Testis (tissue), 2 donors: ENCODE measurements around the gene SZT2.

Source experiments
- POLR2A ChIP-seq: fragments of 450-650 bp; IDR thresholded peaks from one replicate; pipeline ENCODE4 v1.6.1; 2017; ENCODE audit warnings: antibody characterized with exemption, mild to moderate bottlenecking, moderate library complexity
- TF ChIP-seq, protein P1 (sequence below), 3 experiments: fragments of 450-650 bp in 2 of 3; fragments of 200-600 bp in 1 of 3; sonication (generic) in 1 of 3; IDR thresholded peaks; one replicate each; pipeline ENCODE4 v1.5.1; 2016 to 2019; ENCODE audit warnings: antibody characterized with exemption in 3 of 3, mild to moderate bottlenecking in 2 of 3, moderate library complexity in 1 of 3

DNA sequence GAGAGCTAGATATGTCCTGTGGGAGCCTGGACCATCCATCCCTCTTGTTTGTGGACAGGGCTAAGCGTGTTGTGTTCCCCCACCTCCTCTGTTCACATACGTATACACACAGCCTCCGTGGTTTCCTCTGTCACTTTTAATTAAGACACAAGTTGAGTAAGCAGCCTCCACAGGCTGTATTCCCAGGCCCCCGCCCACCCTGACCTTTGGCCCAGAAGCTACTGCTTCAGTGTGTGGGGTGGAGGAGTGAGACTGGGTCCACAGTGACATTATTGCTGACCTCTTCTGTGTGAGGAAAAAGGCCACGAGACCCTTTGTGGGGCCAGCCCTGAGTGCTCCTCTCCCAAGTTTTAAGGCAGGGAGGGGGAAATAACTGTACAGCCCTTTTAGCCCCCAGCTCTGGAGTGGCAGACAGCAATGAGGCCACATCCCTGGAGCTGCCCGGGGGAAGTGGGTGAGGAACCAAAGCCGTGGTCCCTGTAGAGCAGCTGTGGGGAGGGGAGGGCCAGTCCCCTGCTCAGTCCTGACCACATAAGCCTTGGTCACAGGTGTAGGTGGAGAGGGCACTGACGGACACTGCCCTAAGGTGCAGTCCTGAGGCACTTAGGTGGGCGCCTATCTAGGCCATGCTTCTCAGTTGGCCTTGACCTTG is 26.3 kb upstream of the SZT2 start:
- TF ChIP-seq POLR2A, result no peak
- TF ChIP-seq, protein P1, sequence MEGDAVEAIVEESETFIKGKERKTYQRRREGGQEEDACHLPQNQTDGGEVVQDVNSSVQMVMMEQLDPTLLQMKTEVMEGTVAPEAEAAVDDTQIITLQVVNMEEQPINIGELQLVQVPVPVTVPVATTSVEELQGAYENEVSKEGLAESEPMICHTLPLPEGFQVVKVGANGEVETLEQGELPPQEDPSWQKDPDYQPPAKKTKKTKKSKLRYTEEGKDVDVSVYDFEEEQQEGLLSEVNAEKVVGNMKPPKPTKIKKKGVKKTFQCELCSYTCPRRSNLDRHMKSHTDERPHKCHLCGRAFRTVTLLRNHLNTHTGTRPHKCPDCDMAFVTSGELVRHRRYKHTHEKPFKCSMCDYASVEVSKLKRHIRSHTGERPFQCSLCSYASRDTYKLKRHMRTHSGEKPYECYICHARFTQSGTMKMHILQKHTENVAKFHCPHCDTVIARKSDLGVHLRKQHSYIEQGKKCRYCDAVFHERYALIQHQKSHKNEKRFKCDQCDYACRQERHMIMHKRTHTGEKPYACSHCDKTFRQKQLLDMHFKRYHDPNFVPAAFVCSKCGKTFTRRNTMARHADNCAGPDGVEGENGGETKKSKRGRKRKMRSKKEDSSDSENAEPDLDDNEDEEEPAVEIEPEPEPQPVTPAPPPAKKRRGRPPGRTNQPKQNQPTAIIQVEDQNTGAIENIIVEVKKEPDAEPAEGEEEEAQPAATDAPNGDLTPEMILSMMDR (IDR thresholded peaks at IDR 0.05), result no peak
